VCaP (cell line): ENCODE data around the gene UBE2E2.

Experiments
- H3K27ac ChIP-seq: fragments of 450-650 bp; 2 replicates; pipeline ENCODE4 v1.5.1; 2017
- CTCF ChIP-seq: fragments of 450-650 bp; conservative IDR thresholded peaks from 2 replicates; pipeline ENCODE4 v1.5.1; 2017; ENCODE audit warnings: mild to moderate bottlenecking, moderate library complexity

The UBE2E2 gene

GRCh38 chr3:23389686-23390085 is 186.6 kb downstream of the UBE2E2 start:
- TF ChIP-seq CTCF = no peak
- H3K27ac ChIP-seq = peak overlapping the region; percentile 67

DNA sequence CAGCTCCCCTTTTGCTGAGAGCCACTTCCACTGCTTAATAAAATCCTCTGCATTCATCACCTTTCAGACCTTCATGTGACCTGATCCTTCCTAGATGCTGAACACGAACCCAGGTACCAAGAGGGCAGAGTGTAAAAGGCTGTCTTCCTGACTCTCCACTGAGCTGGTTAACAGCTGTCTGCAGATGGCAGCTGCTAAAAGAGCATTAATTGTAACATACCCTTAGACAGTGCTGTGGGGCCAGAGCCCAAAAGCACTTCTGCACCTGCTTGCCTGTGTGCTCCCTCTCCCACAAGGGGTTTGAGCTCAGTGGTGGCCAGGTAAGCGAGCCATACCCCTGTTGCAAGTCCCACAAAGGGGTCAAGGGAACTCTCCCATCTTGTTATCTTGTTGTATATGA is 187.3 kb downstream of the UBE2E2 start:
- no peak for TF ChIP-seq CTCF
- peak overlapping the region; percentile 67; the same call in 1 of the 2 replicates for H3K27ac ChIP-seq

DNA sequence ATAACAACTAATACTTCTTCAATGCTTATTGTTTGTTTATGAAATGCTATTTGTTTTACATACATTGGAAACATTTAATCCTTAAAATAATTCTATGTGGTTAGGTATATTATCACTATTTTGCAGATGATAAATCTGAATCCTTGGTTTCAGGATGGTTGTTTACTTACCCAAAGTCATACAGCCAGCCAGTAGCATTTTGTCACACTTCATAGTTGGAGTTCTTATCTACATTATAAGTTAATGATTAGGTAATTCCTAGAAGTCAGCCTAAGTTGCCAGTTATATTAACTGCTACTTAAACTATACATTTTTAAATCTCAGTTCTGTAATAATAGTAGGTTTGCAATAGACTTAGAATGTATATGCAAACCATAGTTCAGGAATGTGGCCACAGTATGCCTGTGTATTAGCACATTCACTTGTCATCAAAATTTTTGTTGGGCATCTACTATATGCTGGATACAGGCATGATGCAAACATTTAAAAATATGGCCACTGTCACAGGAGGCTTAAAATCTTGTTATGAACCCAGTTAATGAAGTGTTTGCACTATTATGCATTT is 187.9 kb downstream of the UBE2E2 start:
- TF ChIP-seq CTCF = no peak
- H3K27ac ChIP-seq = no peak overlapping the region

DNA sequence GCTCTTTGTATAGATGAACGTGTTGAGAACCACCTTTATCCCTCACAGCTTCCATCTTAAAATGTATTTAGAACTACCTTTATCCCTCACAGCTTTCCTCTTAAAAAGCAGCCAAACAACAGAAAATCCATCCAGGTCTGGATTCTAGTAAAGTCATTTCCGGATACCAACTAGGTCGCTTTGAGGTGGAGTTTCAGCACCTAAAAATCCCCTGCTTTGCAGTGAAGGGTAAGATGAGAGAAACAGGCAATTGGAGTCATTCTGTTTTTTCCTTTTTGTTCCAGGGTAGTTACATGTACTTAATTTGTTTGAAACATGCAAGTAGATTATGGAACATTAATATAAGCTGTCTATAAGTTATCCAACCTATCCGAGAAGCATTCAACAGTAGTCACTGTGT is 192.0 kb downstream of the UBE2E2 start:
- no peak overlapping the region for H3K27ac ChIP-seq
- no peak for TF ChIP-seq CTCF

DNA sequence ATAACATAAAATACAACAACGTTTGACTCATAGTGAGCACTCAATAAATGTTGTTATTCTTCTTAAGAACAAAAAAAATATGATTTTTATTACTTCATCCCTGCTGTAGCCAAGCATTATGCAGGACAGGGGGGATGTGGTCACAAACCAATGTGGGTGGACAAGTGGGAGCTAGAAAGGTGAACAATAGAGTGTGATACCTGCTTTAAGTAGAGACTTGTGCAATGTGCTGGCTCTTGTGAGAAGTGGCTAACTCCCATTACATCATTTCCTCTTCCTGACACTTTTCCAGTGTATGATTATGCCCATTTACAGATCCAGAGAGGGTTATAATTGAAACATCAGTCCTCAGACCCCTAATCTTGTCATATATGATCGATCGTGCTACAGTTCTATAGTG is 193.6 kb downstream of the UBE2E2 start:
- no peak overlapping the region for H3K27ac ChIP-seq
- no peak for TF ChIP-seq CTCF

GRCh38 chr3:23399221-23399620 is 196.1 kb downstream of the UBE2E2 start:
- H3K27ac ChIP-seq = no peak overlapping the region
- no peak for TF ChIP-seq CTCF

DNA sequence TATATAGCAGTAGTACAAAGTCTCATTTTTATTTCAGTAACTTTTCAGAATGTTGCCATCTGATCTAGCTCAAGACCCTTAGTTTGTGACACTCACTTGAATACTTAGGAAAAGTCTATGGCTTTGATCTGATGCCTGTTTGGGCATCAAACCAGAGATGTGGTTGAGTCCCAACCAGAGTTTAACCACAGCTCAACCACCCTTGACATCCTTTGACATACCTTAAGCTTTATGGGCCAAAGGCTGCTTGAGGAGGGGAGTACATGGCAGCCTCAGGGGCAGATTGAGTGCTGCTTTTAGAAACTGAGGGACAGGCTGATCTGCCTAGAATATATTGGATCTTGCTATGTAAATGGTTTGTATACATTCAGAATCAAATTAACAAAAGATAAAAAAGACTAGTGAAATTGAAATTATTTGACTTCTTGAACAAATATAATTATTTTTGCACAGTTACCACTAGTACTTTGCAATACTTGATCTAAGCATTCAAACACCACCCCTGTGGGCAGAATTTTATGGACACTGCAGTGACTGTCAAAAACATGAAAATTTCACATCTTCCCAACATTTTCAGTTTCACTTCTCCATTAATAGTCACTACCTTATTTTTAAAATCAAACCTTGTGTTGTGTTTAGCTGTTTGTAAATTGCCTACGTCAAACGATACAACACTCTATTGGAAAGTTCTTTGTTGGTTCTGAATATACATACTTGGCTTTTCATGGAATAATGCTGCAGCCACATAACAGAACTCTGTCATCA is 199.8 kb downstream of the UBE2E2 start:
- TF ChIP-seq CTCF = no peak
- H3K27ac ChIP-seq = no peak overlapping the region
